HG02943 (cell line): ENCODE results near the gene TBC1D4.
"Not testable (repeated sequence)": the region's sequence is repeated elsewhere in the genome, so short reads cannot be mapped to it uniquely, and the experiment has no call there.

Experiments used
- ATAC-seq: cut with Tn5 transposase; IDR thresholded peaks from one replicate; pipeline ENCODE4 v1.9.1; 2021; ENCODE audit warnings: mild to moderate bottlenecking, low read depth, moderate library complexity; ENCODE audit not compliant: unreplicated experiment

The TBC1D4 gene

GRCh38 chr13:75250526-75251178 is 231.3 kb downstream of the TBC1D4 start:
- ATAC-seq: no peak

DNA sequence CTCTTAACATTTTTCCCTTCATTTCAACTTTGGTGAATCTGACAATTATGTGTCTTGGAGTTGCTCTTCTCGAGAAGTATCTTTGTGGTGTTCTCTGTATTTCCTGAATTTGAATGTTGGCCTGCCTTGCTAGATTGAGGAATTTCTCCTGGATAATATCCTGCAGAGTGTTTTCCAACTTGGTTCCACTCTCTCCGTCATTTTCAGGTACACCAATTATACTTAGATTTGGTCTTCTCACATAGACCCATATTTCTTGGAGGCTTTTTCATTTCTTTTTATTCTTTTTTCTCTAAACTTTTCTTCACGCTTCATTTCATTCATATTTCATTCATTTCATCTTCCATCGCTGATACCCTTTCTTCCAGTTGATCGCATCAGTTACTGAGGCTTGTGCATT is 236.4 kb downstream of the TBC1D4 start:
- ATAC-seq: not testable (repeated sequence)

DNA sequence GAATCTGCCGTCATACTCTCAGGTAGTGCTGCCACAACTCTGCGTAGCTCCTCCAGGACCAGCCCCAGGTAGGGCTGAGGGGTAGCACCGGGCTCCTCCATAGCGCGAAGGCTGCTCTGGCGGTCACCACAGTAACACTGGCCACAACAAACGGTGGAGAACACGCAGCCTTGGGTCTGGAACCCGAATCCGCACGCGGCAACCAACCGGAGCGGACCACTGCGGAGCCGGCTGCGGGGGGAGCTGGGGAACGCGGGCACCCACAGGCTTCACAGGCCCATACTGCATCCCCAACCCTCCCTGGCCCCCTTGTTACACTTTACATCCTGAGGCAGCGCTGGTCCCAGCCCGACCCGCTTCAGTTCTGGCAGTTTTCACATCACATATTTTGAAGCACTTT is 241.7 kb downstream of the TBC1D4 start:
- not testable (repeated sequence) for ATAC-seq

DNA sequence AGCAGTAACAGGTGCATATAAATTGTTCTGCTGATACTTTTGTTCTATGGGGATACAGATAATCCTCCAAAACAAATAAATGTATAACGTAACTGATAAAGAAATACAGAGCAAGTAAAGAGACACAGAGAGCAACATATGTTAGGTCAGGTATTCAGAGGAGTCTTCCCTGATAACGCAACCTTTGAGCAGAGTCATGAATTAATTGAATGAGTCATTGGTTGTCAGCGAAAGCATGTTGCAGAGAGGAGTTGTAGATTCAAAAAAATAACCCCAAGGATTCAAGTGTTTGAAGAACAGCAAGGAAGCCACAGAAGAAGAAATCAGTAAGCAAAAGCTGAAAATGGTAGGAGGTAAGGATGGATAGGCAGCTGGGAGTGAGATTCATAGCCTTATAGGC is 245.2 kb downstream of the TBC1D4 start:
- no peak for ATAC-seq
